HepG2 (cell line): ENCODE results near the gene CHMP1A. TPM values are rescaled to one million over a fixed set of nuclear protein-coding genes. Genes with fewer than 3 reads are reported as not detected.
A peak's percentile ranks its signal among the peaks of the same experiment; 100 is the strongest.

Experiments used
- BATF2 ChIP-seq: sonication (generic); formaldehyde crosslinking; IDR thresholded peaks from 2 replicates; pipeline ENCODE4 v1.8.0; 2022; ENCODE audit warnings: mild to moderate bottlenecking, missing genetic modification reagents, moderate library complexity
- ELF1 ChIP-seq: sonication (generic); formaldehyde crosslinking; IDR thresholded peaks from 2 replicates; pipeline ENCODE4 v1.4.0; 2020; ENCODE audit warnings: missing genetic modification reagents
- GATA4 ChIP-seq: sonication (generic); IDR thresholded peaks from 2 replicates; pipeline ENCODE4 v1.6.1; 2016; ENCODE audit warnings: antibody characterized with exemption, low read depth, borderline replicate concordance
- MTA1 ChIP-seq: sonication (generic); formaldehyde crosslinking; IDR thresholded peaks from 2 replicates; pipeline ENCODE4 v1.4.0; 2020; ENCODE audit warnings: missing genetic modification reagents, mild to moderate bottlenecking, borderline replicate concordance
- NFE2L1 ChIP-seq: sonication (generic); formaldehyde crosslinking; IDR thresholded peaks from 2 replicates; pipeline ENCODE4 v1.4.0; 2020; ENCODE audit warnings: missing genetic modification reagents, mild to moderate bottlenecking, borderline replicate concordance
- NONO ChIP-seq, 2 experiments: fragments of 450-650 bp in 1 of 2; sonication (generic) in 1 of 2; formaldehyde crosslinking in 1 of 2; IDR thresholded peaks in 1 of 2; conservative IDR thresholded peaks in 1 of 2; 2 replicates each; pipeline versions ENCODE4 v1.6.1 to v1.8.0; 2017 to 2022; ENCODE audit warnings: mild to moderate bottlenecking in 1 of 2, missing genetic modification reagents in 1 of 2, moderate library complexity in 1 of 2
- SETDB1 ChIP-seq: sonication (generic); formaldehyde crosslinking; IDR thresholded peaks from 2 replicates; pipeline ENCODE4 v1.5.1; 2020; ENCODE audit warnings: missing genetic modification reagents, mild to moderate bottlenecking, borderline replicate concordance
- SP140L ChIP-seq: sonication (generic); formaldehyde crosslinking; IDR thresholded peaks from 2 replicates; pipeline ENCODE4 v1.4.0; 2020; ENCODE audit warnings: missing genetic modification reagents, borderline replicate concordance
- ZFY ChIP-seq: sonication (generic); formaldehyde crosslinking; IDR thresholded peaks from 2 replicates; pipeline ENCODE4 v1.4.0; 2020; ENCODE audit warnings: missing genetic modification reagents
- ZNF275 ChIP-seq: sonication (generic); formaldehyde crosslinking; IDR thresholded peaks from 2 replicates; pipeline ENCODE4 v1.8.0; 2022; ENCODE audit warnings: missing genetic modification reagents, mild to moderate bottlenecking, inconsistent platforms, borderline replicate concordance
- ZNF678 ChIP-seq: sonication (generic); formaldehyde crosslinking; IDR thresholded peaks from 2 replicates; pipeline ENCODE4 v1.4.0; 2020; ENCODE audit warnings: mild to moderate bottlenecking, missing genetic modification reagents
- polyA plus RNA-seq, 8 experiments: library from polyadenylated mRNA; depleted of rRNA in 3 of 8; stranded (reverse) in 7 of 8; unstranded in 1 of 8; fragments of >200 nt; fragmentation: Illumina TruSeq in 4 of 8; extraction: Trizol in 4 of 8; gene quantifications; 2 replicates each; pipeline versions ENCODE4 v1.2.1 to v1.2.3, GENCODE V29; 2011 to 2016; ENCODE audit warnings: low read depth in 4 of 8, missing spikeins in 1 of 8, mixed read lengths in 1 of 8; ENCODE audit not compliant: insufficient read depth in 1 of 8
- total RNA-seq, 5 experiments: library from RNA; depleted of rRNA; stranded (reverse); fragments of >200 nt; fragmentation: Illumina TruSeq; extraction: Trizol; gene quantifications; 2 replicates each; pipeline ENCODE4 v1.2.3, GENCODE V29; 2016; ENCODE audit warnings: low read depth in 1 of 5
- TF ChIP-seq, protein P1 (sequence below): sonication (generic); formaldehyde crosslinking; IDR thresholded peaks from 2 replicates; pipeline ENCODE4 v1.9.0; 2021; ENCODE audit warnings: missing genetic modification reagents, mild to moderate bottlenecking, borderline replicate concordance
- TF ChIP-seq, protein P2 (sequence below): sonication (generic); formaldehyde crosslinking; IDR thresholded peaks from 2 replicates; pipeline ENCODE4 v1.5.0; 2020; ENCODE audit warnings: missing genetic modification reagents
- TF ChIP-seq, protein P3 (sequence below): sonication (generic); formaldehyde crosslinking; IDR thresholded peaks from 2 replicates; pipeline ENCODE4 v1.8.1; 2023; ENCODE audit warnings: mild to moderate bottlenecking, moderate library complexity, missing genetic modification reagents
- TF ChIP-seq, protein P4 (sequence below), 2 experiments: IDR thresholded peaks; 2 replicates each; pipeline ENCODE4 v1.6.1; 2011 to 2012; ENCODE audit warnings: low read length in 2 of 2, borderline replicate concordance in 1 of 2, low read depth in 1 of 2, mild to moderate bottlenecking in 1 of 2, moderate library complexity in 1 of 2

Gene CHMP1A
- total and polyA plus RNA-seq, 2 of the 13 experiments (the other 11 are each of a cell fraction or from before 2014, with no cell fraction given) = 69.4 to 73.3 TPM

DNA sequence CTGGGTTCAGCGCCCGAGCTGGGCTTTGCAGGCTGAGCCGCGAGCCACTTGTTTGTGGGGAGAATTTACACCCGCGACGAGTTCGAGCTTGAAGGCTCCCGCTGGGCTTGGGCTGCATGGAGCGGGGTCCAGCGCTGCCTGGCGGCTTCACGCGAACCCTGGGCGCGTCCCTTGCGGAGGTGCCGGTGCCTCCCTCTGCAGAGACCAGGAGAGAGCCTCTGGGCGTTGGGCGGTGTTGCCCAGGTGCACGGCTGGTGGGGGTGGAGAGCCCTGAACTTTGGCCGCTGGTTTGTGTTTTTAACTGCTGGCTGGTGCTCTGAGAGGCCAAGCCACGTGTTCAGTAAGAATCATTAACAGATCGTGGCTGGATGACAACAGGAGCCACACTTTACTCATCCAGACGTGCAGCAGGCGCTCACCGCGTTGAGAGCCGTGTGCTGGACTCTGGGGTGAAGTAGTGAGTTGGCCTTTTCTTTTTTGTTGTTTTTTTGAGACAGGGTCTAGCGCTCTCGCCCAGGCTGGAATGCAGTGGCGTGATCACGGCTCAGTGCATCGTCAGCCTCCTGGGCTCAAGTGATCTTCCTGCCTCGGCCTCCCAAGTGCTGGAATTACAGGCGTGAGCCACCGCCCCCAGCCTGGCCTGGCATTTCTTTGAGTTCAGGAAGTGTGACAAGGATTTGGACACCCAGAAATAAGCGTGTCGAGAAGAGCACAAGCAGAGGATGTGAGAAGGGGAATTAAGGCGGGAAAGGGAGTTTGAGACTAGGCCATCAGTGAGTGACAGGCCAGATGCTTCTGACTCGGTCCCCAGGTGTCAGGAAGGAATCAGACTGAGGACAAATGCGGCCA lies 29.8 kb upstream of the CHMP1A start (continued):
- TF ChIP-seq, protein P1, sequence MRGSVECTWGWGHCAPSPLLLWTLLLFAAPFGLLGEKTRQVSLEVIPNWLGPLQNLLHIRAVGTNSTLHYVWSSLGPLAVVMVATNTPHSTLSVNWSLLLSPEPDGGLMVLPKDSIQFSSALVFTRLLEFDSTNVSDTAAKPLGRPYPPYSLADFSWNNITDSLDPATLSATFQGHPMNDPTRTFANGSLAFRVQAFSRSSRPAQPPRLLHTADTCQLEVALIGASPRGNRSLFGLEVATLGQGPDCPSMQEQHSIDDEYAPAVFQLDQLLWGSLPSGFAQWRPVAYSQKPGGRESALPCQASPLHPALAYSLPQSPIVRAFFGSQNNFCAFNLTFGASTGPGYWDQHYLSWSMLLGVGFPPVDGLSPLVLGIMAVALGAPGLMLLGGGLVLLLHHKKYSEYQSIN (CRISPR knock-in tag) = no peak
- TF ChIP-seq, protein P2, sequence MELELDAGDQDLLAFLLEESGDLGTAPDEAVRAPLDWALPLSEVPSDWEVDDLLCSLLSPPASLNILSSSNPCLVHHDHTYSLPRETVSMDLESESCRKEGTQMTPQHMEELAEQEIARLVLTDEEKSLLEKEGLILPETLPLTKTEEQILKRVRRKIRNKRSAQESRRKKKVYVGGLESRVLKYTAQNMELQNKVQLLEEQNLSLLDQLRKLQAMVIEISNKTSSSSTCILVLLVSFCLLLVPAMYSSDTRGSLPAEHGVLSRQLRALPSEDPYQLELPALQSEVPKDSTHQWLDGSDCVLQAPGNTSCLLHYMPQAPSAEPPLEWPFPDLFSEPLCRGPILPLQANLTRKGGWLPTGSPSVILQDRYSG (CRISPR knock-in tag) = peak; percentile 97
- peak; percentile 96 for TF ChIP-seq SP140L (CRISPR knock-in tag)
- TF ChIP-seq ZNF678 (CRISPR knock-in tag) = peak; percentile 98
- TF ChIP-seq GATA4 = peak; percentile 76; the same call in 1 of the 2 replicates
- peak; percentile 97 for TF ChIP-seq ZNF275 (CRISPR knock-in tag)
- no peak for TF ChIP-seq NFE2L1 (CRISPR knock-in tag)
- TF ChIP-seq SETDB1 (CRISPR knock-in tag) = 0 out of 2 replicates have a peak, but pooled peaks have one; percentile 54
- peak; percentile 93 for TF ChIP-seq ZFY
- TF ChIP-seq MTA1 (CRISPR knock-in tag) = peak; percentile 92
- TF ChIP-seq BATF2 = peak; percentile 91
- TF ChIP-seq NONO (IDR thresholded peaks at IDR 0.05) = no peak
- TF ChIP-seq NONO (CRISPR knock-in tag; conservative IDR thresholded peaks at IDR 0.05) = peak; percentile 99
- TF ChIP-seq, protein P3, sequence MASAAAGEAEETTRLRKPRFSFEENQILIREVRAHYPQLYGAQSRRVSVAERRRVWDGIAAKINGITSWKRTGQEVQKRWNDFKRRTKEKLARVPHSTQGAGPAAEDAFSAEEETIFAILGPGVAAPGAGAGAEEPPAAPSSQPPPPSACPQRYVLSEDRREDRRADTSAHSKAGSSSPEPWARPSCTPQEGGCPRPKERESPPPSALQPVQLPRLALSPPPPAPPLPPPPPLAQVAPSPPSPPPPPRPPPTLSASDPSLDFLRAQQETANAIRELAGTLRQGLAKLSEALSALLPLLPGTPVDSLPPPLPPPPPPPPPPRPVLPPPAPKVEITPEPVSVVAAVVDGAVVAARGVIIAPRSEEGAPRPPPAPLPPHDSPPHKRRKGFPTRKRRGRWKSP (CRISPR knock-in tag) = peak; percentile 98
- TF ChIP-seq, protein P4, sequence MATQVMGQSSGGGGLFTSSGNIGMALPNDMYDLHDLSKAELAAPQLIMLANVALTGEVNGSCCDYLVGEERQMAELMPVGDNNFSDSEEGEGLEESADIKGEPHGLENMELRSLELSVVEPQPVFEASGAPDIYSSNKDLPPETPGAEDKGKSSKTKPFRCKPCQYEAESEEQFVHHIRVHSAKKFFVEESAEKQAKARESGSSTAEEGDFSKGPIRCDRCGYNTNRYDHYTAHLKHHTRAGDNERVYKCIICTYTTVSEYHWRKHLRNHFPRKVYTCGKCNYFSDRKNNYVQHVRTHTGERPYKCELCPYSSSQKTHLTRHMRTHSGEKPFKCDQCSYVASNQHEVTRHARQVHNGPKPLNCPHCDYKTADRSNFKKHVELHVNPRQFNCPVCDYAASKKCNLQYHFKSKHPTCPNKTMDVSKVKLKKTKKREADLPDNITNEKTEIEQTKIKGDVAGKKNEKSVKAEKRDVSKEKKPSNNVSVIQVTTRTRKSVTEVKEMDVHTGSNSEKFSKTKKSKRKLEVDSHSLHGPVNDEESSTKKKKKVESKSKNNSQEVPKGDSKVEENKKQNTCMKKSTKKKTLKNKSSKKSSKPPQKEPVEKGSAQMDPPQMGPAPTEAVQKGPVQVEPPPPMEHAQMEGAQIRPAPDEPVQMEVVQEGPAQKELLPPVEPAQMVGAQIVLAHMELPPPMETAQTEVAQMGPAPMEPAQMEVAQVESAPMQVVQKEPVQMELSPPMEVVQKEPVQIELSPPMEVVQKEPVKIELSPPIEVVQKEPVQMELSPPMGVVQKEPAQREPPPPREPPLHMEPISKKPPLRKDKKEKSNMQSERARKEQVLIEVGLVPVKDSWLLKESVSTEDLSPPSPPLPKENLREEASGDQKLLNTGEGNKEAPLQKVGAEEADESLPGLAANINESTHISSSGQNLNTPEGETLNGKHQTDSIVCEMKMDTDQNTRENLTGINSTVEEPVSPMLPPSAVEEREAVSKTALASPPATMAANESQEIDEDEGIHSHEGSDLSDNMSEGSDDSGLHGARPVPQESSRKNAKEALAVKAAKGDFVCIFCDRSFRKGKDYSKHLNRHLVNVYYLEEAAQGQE (IDR thresholded peaks at IDR 0.05; ENCODE audit: borderline replicate concordance in 1 of 2, low read depth in 1 of 2, low read length in 2 of 2) = peak in 1 of 2 experiments; percentile 80; a peak in 2 of 4 replicates
- peak; percentile 68 for TF ChIP-seq ELF1 (CRISPR knock-in tag)
